ENCODE measurements around the gene PRKCE.

The PRKCE gene

GRCh38 chr2:46171996-46172546 is 520.6 kb downstream of the PRKCE start:
- TF ChIP-seq GATA2 (IDR thresholded peaks at IDR 0.05; ENCODE audit: low read depth, low read length) = no peak
- TF ChIP-seq GATA3 (IDR thresholded peaks at IDR 0.05; ENCODE audit: low read depth, low read length) = no peak

- no peak for TF ChIP-seq GATA3 (IDR thresholded peaks at IDR 0.05; ENCODE audit: low read depth, low read length)
These were observed 521.6 kb downstream of the PRKCE start for GRCh38 chr2:46173030-46173429.

GRCh38 chr2:46173636-46174250 is 522.3 kb downstream of the PRKCE start:
- no peak for TF ChIP-seq GATA3 (IDR thresholded peaks at IDR 0.05; ENCODE audit: low read depth, low read length)
- no peak for TF ChIP-seq GATA2 (IDR thresholded peaks at IDR 0.05; ENCODE audit: low read depth, low read length)

GRCh38 chr2:46174345-46175170 is 523.1 kb downstream of the PRKCE start:
- TF ChIP-seq GATA3 (IDR thresholded peaks at IDR 0.05; ENCODE audit: low read depth, low read length) (peak; percentile 57; the same call in 1 of the 2 replicates), GATA2 (IDR thresholded peaks at IDR 0.05; ENCODE audit: low read depth, low read length) (peak; percentile 90)

DNA sequence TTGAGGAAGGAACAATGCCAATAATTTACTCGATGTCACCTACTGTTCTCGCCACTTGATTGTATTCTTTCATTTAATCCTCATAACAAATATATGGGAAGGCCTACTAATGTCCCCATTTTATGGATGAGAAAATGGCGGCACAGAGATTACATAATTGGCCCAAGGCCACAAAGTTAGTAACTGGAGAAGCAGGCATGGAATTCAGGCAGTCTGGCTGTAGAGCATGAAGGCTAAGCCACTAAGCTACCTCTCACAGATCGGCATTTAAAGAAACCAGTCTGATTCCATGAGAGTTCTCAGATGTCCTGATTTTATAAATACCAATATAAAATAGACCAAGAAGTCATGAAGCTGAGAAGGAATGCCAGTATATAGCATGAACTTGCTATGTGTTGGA is 523.9 kb downstream of the PRKCE start:
- TF ChIP-seq GATA3 (IDR thresholded peaks at IDR 0.05; ENCODE audit: low read depth, low read length) = no peak
- no peak for TF ChIP-seq GATA2 (IDR thresholded peaks at IDR 0.05; ENCODE audit: low read depth, low read length)

- TF ChIP-seq GATA2 (IDR thresholded peaks at IDR 0.05; ENCODE audit: low read depth, low read length) (no peak), GATA3 (IDR thresholded peaks at IDR 0.05; ENCODE audit: low read depth, low read length) (no peak)
These were observed 526.1 kb downstream of the PRKCE start for GRCh38 chr2:46177461-46178089.

DNA sequence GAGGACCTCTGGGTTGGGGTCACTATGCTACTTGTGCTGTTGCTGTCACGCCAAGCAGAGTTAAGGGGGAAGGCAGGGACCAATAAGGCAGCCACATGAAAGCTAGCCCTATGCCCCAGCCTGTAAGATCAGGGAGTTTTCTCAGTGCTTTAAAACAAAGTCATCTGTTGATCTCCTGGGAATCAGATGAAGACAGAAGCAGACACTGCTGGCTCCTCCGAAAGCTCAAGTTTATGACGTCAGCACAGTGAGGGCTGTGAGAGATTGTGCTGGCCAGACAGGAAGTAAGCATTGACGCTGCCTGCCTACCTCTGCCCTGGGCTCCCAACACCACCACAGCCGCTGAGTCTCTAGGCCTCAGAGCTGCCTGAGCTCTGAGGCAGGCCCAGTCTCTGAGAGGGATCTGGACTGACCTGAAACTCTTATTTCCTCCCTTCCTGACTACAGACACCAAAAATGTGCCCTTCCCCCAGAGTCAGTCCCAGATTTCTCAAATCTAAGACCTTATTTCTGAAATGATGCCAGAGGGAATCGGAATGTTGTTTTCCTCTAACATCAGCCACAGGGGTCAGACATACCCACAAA is 527.7 kb downstream of the PRKCE start:
- no peak for TF ChIP-seq GATA2 (IDR thresholded peaks at IDR 0.05; ENCODE audit: low read depth, low read length)
- TF ChIP-seq GATA3 (IDR thresholded peaks at IDR 0.05; ENCODE audit: low read depth, low read length) = no peak

GRCh38 chr2:46180189-46180588 is 528.7 kb downstream of the PRKCE start:
- no peak for TF ChIP-seq GATA2 (IDR thresholded peaks at IDR 0.05; ENCODE audit: low read depth, low read length)
- TF ChIP-seq GATA3 (IDR thresholded peaks at IDR 0.05; ENCODE audit: low read depth, low read length) = no peak

DNA sequence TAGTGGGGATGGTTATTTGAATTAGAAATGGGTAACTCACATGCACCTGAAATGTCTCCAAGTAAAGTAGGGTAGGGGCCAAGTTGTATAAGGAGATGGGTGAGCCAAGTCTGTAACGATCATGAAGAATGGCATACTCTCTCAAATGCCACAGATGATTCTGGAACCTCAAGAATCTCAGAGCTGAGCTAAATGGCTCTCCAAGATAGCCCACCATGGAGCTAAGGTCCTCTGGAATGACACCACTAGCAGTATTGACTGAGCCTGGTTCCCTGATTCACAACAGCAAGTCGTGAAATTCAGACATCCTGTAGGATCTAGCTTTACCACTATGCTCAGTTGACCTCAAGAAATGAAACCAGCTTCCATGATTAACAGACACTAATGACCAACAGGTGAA is 529.8 kb downstream of the PRKCE start:
- TF ChIP-seq GATA2 (IDR thresholded peaks at IDR 0.05; ENCODE audit: low read depth, low read length) = no peak

DNA sequence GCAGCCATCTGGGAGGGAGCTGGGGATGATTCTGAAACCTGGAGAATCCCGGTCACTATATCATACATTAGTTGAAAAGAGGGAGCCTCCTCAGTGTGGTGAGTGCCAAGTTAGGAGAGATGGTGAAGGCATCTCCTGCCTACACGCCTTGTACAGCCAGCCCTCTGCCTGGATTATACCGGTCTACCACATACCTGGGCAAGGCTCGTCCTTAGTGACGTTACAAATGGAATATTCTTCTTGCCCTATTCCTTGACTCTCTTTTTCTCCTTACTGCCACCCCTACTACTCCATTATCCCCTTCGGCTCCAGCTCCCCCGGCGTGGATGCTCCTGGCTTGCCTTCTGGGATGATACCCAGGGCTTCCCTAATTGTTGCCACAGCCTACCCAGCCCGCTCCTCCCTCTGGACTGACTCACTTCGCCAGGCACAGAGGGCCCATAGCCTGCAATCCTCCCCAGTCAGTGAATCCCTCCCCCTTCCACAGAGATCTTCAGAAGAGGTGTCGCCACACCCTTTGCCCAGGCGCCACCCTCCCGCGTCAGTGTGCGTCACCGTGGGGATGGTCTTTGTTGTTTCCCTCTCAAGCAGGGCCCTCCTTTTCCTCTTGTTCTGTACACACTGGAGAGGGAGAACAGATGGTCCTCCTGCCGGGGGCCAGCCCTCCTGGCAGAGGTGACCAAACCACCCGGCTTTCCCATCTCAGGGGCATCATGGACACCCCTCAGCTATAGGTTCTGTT is 530.5 kb downstream of the PRKCE start:
- no peak for TF ChIP-seq GATA3 (IDR thresholded peaks at IDR 0.05; ENCODE audit: low read depth, low read length)
- no peak for TF ChIP-seq GATA2 (IDR thresholded peaks at IDR 0.05; ENCODE audit: low read depth, low read length)

GRCh38 chr2:46183426-46183825 is 532.0 kb downstream of the PRKCE start:
- TF ChIP-seq GATA3 (IDR thresholded peaks at IDR 0.05; ENCODE audit: low read depth, low read length) (no peak), GATA2 (IDR thresholded peaks at IDR 0.05; ENCODE audit: low read depth, low read length) (no peak)

GRCh38 chr2:46184794-46185583 is 533.5 kb downstream of the PRKCE start:
- TF ChIP-seq GATA3 (IDR thresholded peaks at IDR 0.05; ENCODE audit: low read depth, low read length) (no peak), GATA2 (IDR thresholded peaks at IDR 0.05; ENCODE audit: low read depth, low read length) (no peak)

DNA sequence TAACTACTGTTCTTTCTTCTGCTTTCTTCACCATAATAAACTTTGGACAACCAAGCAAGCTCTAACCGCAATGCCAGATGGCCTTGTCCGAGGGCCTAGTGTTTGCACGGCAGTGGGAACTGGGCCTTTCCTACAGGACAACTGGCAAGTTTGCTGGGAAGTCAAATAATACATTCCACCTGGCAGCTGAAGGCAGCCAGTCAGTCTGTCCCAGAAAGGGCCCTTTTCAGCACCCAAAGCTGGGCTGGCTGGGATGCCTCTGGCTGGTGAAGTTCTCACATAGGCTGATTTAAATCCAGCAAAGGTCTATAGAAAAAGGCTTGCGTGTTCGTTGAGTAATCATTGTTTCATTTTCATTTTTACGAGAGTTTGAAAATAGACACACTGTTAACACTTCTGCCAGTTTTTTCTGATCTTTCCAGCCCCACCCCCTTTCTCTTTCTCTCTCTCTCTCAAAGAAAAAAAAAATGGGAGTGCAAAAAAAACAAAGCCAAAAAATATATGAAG is 535.7 kb downstream of the PRKCE start:
- TF ChIP-seq GATA3 (IDR thresholded peaks at IDR 0.05; ENCODE audit: low read depth, low read length) = no peak
- no peak for TF ChIP-seq GATA2 (IDR thresholded peaks at IDR 0.05; ENCODE audit: low read depth, low read length)
